GM23338 (cell line): Measurements from ENCODE around the gene VILL. TPM values are rescaled to one million over a fixed set of nuclear protein-coding genes. Genes with fewer than 3 reads are reported as not detected.

Experiments used
- NANOG ChIP-seq: IDR thresholded peaks from 2 replicates; pipeline ENCODE4 v1.6.1; 2016; ENCODE audit warnings: antibody characterized with exemption, borderline replicate concordance
- ZNF331 ChIP-seq: fragments of 250-450 bp; sonication (Bioruptor Pico); IDR thresholded peaks from 2 replicates; pipeline ENCODE4 v1.5.0; 2020; ENCODE audit warnings: low read depth, mild to moderate bottlenecking, moderate library complexity
- polyA plus RNA-seq: library from polyadenylated mRNA; unstranded; fragments of >200 nt; fragmentation: Nextera tagmentation; extraction: Ambion mirVana; gene quantifications from 2 replicates; pipeline ENCODE4 v1.2.1, GENCODE V29; 2016
- total RNA-seq: library from RNA; depleted of rRNA; stranded (reverse); fragments of >200 nt; shearing (Covaris generic); gene quantifications from 2 replicates; pipeline ENCODE4 v1.2.3, GENCODE V29; 2014
- TF ChIP-seq, protein P1 (sequence below): fragments of 250-450 bp; sonication (Bioruptor Pico); IDR thresholded peaks from 2 replicates; pipeline ENCODE4 v1.5.0; 2020; ENCODE audit warnings: mild to moderate bottlenecking, moderate library complexity
- TF ChIP-seq, protein P2 (sequence below): IDR thresholded peaks from one replicate; pipeline ENCODE4 v1.6.1; 2018; ENCODE audit warnings: antibody characterized with exemption; ENCODE audit not compliant: unreplicated experiment
- TF ChIP-seq, protein P3 (sequence below): IDR thresholded peaks from 2 replicates; pipeline ENCODE4 v1.6.1; 2016; ENCODE audit warnings: antibody characterized with exemption

VILL gene
- total and polyA plus RNA-seq, 2 experiments from 2014 or later, result 2.7 to 9.8 TPM

DNA sequence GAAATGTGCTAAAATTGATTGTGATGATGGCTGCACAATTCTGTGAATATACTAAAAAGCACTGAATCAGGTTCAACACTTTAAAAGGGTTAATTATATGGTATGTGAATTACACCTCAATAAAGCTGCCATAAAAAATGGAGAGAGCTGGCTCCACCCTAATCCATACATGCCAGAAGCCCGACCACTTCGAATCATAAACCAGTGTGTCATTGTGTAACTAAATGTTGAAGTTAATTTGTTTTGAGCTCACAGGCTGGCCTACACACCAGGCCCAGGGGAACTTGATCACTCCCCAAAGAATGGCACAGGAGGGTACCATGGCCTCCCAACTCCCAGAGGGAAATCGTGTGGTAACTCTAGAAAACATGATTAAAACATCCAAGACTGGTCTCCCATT lies 24.9 kb downstream of the VILL start (continued):
- TF ChIP-seq, protein P1, sequence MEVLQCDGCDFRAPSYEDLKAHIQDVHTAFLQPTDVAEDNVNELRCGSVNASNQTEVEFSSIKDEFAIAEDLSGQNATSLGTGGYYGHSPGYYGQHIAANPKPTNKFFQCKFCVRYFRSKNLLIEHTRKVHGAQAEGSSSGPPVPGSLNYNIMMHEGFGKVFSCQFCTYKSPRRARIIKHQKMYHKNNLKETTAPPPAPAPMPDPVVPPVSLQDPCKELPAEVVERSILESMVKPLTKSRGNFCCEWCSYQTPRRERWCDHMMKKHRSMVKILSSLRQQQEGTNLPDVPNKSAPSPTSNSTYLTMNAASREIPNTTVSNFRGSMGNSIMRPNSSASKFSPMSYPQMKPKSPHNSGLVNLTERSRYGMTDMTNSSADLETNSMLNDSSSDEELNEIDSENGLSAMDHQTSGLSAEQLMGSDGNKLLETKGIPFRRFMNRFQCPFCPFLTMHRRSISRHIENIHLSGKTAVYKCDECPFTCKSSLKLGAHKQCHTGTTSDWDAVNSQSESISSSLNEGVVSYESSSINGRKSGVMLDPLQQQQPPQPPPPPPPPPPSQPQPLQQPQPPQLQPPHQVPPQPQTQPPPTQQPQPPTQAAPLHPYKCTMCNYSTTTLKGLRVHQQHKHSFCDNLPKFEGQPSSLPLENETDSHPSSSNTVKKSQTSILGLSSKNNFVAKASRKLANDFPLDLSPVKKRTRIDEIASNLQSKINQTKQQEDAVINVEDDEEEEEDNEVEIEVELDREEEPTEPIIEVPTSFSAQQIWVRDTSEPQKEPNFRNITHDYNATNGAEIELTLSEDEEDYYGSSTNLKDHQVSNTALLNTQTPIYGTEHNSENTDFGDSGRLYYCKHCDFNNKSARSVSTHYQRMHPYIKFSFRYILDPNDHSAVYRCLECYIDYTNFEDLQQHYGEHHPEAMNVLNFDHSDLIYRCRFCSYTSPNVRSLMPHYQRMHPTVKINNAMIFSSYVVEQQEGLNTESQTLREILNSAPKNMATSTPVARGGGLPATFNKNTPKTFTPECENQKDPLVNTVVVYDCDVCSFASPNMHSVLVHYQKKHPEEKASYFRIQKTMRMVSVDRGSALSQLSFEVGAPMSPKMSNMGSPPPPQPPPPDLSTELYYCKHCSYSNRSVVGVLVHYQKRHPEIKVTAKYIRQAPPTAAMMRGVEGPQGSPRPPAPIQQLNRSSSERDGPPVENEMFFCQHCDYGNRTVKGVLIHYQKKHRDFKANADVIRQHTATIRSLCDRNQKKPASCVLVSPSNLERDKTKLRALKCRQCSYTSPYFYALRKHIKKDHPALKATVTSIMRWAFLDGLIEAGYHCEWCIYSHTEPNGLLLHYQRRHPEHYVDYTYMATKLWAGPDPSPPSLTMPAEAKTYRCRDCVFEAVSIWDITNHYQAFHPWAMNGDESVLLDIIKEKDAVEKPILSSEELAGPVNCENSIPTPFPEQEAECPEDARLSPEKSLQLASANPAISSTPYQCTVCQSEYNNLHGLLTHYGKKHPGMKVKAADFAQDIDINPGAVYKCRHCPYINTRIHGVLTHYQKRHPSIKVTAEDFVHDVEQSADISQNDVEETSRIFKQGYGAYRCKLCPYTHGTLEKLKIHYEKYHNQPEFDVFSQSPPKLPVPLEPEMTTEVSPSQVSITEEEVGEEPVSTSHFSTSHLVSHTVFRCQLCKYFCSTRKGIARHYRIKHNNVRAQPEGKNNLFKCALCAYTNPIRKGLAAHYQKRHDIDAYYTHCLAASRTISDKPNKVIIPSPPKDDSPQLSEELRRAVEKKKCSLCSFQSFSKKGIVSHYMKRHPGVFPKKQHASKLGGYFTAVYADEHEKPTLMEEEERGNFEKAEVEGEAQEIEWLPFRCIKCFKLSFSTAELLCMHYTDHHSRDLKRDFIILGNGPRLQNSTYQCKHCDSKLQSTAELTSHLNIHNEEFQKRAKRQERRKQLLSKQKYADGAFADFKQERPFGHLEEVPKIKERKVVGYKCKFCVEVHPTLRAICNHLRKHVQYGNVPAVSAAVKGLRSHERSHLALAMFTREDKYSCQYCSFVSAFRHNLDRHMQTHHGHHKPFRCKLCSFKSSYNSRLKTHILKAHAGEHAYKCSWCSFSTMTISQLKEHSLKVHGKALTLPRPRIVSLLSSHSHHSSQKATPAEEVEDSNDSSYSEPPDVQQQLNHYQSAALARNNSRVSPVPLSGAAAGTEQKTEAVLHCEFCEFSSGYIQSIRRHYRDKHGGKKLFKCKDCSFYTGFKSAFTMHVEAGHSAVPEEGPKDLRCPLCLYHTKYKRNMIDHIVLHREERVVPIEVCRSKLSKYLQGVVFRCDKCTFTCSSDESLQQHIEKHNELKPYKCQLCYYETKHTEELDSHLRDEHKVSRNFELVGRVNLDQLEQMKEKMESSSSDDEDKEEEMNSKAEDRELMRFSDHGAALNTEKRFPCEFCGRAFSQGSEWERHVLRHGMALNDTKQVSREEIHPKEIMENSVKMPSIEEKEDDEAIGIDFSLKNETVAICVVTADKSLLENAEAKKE (CRISPR knock-in tag), result no peak
- TF ChIP-seq, protein P2, sequence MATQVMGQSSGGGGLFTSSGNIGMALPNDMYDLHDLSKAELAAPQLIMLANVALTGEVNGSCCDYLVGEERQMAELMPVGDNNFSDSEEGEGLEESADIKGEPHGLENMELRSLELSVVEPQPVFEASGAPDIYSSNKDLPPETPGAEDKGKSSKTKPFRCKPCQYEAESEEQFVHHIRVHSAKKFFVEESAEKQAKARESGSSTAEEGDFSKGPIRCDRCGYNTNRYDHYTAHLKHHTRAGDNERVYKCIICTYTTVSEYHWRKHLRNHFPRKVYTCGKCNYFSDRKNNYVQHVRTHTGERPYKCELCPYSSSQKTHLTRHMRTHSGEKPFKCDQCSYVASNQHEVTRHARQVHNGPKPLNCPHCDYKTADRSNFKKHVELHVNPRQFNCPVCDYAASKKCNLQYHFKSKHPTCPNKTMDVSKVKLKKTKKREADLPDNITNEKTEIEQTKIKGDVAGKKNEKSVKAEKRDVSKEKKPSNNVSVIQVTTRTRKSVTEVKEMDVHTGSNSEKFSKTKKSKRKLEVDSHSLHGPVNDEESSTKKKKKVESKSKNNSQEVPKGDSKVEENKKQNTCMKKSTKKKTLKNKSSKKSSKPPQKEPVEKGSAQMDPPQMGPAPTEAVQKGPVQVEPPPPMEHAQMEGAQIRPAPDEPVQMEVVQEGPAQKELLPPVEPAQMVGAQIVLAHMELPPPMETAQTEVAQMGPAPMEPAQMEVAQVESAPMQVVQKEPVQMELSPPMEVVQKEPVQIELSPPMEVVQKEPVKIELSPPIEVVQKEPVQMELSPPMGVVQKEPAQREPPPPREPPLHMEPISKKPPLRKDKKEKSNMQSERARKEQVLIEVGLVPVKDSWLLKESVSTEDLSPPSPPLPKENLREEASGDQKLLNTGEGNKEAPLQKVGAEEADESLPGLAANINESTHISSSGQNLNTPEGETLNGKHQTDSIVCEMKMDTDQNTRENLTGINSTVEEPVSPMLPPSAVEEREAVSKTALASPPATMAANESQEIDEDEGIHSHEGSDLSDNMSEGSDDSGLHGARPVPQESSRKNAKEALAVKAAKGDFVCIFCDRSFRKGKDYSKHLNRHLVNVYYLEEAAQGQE, result no peak
- TF ChIP-seq, protein P3, sequence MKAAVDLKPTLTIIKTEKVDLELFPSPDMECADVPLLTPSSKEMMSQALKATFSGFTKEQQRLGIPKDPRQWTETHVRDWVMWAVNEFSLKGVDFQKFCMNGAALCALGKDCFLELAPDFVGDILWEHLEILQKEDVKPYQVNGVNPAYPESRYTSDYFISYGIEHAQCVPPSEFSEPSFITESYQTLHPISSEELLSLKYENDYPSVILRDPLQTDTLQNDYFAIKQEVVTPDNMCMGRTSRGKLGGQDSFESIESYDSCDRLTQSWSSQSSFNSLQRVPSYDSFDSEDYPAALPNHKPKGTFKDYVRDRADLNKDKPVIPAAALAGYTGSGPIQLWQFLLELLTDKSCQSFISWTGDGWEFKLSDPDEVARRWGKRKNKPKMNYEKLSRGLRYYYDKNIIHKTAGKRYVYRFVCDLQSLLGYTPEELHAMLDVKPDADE, result no peak
- TF ChIP-seq NANOG (no peak), ZNF331 (no peak)
